Gastroesophageal sphincter (tissue), 3 donors: ENCODE results near the gene AKR1B1.

Experiments used
- POLR2AphosphoS5 ChIP-seq: sonication (generic); formaldehyde crosslinking; IDR thresholded peaks from one replicate; pipeline ENCODE4 v1.6.1; 2017; ENCODE audit warnings: antibody characterized with exemption
- TF ChIP-seq, protein P1 (sequence below), 4 experiments: fragments of 200-600 bp in 2 of 4; fragments of 450-650 bp in 2 of 4; sonication (generic) in 1 of 4; IDR thresholded peaks; one replicate each; pipeline ENCODE4 v1.5.1; 2017 to 2019; ENCODE audit warnings: antibody characterized with exemption in 4 of 4, mild to moderate bottlenecking in 2 of 4, moderate library complexity in 2 of 4

DNA sequence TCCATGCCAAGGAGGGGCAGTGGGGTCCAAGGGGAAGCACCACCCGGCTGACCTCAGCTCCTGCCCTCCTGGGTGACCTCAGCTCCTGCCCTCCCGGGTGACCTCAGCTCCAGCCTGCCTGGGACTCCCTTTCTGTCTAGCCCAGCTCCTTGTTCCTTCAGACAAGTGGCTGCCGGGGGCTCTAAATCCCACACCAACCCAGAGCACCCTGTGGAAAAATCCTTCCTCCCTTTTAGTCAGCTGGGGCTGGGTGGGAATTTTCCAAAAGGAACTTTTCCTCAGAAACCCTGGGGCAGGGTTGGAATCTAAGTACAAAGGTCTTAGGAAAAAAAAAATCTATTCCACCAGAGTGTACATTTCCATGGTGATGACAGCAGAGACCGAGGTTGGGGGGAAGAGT is 36.3 kb downstream of the AKR1B1 start:
- no peak for TF ChIP-seq POLR2AphosphoS5
- TF ChIP-seq, protein P1, sequence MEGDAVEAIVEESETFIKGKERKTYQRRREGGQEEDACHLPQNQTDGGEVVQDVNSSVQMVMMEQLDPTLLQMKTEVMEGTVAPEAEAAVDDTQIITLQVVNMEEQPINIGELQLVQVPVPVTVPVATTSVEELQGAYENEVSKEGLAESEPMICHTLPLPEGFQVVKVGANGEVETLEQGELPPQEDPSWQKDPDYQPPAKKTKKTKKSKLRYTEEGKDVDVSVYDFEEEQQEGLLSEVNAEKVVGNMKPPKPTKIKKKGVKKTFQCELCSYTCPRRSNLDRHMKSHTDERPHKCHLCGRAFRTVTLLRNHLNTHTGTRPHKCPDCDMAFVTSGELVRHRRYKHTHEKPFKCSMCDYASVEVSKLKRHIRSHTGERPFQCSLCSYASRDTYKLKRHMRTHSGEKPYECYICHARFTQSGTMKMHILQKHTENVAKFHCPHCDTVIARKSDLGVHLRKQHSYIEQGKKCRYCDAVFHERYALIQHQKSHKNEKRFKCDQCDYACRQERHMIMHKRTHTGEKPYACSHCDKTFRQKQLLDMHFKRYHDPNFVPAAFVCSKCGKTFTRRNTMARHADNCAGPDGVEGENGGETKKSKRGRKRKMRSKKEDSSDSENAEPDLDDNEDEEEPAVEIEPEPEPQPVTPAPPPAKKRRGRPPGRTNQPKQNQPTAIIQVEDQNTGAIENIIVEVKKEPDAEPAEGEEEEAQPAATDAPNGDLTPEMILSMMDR (IDR thresholded peaks at IDR 0.05), result no peak
